Stimulated activated CD4-positive, alpha-beta T cell treated with anti-CD3 and anti-CD28 coated beads, Interleukin-12 subunit alpha, Interleukin-12 subunit beta, amount 100 ng/mL, for 4 hours (primary cell): ENCODE results near the gene RNF213.
A peak's percentile ranks its signal among the peaks of the same experiment; 100 is the strongest.

Experiments used
- DNase-seq: peaks from one replicate; pipeline ENCODE4 v3.0.0-alpha.2; 2020

Gene RNF213

DNA sequence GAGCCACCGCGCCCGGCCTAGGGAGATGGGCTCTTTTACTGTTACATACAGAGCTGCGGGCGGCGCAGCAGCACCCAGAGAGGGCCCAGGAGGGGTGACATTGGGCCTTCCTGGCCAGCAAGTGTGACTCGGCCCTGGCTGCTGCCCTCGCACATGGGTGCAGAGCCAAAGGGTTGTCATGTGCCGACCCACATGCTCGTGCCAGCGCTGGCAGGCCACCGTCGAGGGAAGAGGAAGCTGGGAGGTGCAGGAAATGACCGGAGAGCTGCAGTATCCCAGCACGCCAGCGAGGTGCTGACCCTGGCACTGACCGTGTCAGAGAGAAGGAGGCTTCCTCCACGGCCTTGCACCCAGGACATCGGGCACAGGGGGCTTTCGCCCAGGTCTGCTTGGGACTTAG lies 162.3 kb downstream of the RNF213 start:
- no peak for DNase-seq

DNA sequence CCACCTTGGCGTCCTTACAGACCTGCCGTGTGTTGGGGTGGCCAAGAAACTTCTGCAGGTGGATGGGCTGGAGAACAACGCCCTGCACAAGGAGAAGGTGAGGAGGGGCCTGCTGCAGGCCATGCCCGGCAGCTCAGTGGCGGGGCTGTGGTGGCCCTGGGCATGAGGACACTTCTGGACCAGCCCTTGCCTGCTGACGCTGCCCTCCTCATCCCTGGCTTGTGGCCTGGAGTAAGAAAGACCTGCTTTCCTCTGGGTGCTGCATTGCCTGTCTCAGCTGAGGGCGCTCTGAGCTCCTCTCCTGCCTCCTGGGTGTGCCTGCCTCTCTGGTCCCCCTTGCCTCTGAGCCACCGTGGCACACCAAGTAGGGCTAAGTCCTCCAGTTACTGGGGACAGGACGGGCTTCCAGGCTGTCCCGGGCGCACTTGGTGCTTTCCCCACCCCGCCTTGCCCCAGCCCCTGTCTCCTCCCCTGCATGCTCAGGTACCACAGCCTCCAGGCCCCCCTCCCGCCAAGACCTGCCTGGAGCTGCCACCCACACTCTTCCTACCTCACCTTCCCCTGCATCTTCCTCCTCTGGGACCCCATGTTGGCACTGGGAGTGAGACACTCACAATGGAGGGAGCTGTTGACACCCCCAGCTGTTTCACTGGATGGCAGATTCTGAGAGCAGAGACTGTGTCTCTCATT lies 163.0 kb downstream of the RNF213 start:
- DNase-seq = no peak

DNA sequence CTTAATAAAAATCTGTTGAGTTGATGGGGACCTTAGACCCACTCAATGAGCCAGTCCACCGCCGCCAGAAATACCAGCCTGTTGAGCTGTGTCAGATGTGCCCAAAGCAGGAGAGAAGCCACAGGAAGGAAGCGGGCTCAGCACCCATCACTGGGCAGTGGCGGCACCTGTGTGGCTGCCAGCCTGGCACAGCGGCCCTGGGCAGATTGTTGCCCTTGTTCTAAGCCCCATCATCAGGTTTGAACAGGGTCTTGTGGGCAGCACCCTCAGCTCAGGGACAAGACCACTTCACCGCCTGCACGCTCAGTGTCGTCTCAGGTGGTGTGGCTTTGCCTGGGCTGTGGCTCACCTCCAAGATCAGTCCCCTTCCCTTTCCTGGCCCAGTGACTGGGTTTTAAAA lies 163.6 kb downstream of the RNF213 start:
- DNase-seq = no peak

DNA sequence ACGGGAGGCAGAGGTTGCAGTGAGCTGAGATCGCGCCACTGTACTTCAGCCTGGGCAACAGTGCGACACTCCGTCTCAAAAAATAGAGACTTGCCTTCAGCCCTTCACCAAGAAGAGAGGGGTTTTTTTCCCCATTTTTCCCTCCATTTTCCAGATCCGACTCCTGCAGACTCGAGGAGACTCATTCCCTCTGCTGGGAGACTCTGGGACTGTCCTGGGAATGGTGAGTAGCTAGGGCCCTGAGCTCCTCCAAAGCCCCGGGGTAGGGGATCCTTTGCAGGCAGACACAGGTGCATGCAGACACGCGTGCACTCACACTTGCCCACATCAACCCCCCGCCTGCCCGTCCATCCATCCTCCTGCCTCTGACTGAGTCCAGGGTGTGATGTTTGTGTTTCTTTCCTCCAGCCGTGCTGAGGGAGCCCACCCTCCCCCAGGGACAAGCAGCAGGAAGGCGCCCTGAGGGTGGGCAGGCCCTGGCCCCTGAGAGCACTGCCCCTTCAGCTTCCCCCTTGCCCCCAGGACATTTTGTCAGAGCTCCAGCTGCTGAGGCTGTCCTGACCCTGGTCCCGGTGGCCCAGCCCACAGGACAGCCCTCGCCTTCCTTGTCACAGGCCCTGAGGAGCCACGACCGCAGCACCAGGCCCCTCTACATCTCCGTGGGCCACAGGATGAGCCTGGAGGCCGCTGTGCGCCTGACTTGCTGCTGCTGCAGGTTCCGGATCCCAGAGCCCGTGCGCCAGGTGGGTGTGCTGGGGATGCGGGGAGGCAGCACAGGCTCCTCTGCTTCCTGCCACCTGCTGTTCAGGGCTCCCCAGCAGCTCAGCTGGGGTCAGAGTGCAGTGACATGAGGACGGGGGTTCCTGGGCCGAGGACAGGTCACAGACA lies 164.5 kb downstream of the RNF213 start:
- no peak for DNase-seq

DNA sequence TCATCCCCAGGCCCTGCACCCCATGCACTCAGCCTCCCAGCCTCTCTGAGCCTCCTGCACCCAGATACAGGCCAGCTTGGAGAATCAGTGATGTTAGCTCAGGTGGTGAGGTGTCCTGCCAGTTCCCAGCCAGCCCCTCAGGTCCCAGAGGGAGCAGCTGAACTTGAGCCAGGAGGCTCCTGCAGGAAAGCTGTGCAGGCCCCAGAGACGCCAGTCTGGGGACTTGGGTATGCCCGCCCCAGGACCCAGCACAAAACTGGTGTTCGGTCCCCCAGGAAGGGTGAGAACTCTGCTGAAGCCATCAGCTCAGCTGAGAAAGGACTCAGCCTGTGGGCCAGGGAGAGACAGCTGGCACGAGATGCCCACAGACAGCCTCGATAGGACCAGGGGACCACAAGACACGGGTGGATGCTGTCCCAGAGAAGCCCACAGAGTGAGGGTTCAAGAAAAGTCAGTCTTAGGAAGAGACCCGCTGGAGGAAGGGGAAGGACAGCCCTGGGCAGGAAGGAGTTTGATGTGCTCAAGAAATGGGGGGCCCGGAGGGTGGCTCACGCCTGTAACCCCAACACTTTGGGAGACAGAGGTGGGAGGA lies 165.3 kb downstream of the RNF213 start:
- DNase-seq = no peak

DNA sequence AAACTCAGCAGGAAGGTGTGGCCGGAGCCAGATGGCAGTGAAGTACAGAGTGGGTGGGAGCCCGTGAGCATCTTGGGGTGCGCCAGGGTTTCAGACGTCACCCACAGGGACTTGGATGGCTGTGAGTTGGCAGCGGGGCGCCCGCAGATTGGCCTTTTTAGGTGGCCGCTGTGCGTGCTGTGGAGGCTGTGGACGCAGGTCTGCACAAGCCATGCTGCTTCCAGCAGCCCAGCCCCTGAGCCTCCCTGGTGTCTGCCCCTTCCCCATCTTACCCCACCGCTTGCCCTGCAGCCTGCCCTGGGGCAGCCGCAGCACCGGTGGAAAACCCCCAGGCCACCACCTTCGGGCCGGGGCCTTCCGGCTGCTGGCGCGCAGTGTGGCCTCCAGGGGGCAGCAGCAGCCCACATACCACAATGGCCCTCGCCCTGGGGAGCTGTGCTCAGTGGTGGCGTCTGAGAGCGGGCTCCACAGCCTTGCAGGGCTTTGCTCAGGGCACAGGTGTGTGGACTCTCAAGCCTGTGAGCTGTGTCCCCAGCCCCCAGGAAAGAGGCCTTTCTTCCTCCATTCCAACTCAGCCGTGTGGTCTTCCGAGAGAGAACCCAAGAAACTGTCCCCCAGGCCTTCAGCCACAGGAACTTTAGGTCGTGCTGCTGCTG lies 166.1 kb downstream of the RNF213 start:
- peak; percentile 86 for DNase-seq

DNA sequence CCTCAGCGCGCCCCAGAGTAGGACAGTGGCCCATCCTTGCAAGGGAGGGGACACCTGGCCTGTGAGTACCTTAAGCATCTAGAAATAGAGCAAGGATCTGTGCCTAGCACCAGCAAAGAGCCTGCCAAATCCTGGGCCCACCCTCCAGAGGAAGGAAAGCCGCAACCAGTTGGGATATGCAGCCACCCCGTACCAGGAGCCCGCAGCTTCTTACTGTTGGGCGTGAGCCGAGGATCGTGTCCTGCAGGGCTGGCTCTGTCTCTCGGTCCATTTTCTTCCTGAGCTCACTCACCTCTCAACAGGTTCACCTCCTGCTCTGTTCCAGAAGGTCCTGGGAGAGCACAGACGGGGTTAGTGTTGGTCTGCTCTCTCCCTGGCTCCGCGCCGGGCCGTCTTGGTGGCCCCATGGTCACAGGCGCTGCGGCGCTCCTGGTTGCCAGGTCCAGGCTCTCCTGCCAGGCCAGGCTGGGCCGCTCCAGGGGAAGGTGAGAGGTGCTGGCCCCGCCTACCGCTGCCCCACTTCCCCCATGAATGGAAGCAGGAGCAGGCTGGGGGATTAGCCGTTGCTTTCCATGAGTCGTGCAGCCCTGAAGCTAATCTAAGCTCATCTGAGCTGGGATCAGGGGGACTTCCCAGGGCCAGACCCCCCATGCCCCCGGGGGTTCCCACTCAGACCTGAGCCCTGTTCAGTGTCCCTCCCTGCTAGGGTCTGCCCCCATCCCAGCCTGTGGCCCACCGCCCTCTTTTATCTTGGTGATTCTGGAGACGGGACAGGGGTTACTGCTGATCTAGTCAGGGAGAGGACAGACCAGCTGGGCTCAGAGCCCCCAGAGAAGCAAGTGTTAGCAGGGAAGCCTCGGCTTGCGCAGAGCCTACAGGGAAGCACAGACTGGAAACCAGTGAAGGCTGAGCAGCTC lies 167.0 kb downstream of the RNF213 start:
- no peak for DNase-seq

DNA sequence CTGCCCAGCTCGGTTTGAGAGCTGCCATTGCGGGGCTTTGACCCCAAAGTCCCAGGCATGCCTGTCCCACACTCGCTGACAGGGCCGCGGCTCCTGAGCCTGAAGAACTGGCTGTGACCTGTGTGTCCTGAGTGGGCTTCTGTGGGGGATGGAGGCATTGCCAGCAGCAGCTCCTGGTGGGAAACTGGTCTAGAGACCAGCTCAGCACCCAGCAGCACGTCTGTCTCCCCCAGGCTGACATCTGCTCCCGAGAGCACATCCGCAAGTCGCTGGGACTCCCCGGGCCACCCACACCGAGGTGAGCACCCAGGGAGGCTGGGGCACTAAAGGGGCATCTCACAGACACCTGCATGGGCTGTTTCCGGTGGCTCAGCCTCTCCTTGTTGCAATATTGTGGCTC lies 167.7 kb downstream of the RNF213 start:
- no peak for DNase-seq

DNA sequence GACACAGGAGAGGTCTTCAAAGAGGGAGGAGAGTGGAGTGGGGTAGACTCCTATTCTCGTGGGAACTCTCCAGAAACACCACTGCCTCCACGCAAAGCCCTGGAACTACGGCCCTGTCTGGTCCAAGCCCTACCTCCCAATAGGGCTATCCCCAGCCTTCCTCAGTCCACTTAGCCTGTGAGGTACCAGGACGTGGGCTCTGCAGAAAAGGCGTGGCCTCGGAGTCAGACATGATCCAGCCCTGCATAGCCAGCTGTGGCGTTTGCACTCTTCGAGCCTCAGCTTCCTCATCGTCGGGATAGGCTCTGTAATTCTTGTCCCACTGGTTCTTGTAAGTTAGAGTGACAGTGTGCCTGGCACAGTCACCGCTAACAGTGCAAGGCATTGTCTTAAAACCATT lies 168.1 kb downstream of the RNF213 start:
- no peak for DNase-seq

DNA sequence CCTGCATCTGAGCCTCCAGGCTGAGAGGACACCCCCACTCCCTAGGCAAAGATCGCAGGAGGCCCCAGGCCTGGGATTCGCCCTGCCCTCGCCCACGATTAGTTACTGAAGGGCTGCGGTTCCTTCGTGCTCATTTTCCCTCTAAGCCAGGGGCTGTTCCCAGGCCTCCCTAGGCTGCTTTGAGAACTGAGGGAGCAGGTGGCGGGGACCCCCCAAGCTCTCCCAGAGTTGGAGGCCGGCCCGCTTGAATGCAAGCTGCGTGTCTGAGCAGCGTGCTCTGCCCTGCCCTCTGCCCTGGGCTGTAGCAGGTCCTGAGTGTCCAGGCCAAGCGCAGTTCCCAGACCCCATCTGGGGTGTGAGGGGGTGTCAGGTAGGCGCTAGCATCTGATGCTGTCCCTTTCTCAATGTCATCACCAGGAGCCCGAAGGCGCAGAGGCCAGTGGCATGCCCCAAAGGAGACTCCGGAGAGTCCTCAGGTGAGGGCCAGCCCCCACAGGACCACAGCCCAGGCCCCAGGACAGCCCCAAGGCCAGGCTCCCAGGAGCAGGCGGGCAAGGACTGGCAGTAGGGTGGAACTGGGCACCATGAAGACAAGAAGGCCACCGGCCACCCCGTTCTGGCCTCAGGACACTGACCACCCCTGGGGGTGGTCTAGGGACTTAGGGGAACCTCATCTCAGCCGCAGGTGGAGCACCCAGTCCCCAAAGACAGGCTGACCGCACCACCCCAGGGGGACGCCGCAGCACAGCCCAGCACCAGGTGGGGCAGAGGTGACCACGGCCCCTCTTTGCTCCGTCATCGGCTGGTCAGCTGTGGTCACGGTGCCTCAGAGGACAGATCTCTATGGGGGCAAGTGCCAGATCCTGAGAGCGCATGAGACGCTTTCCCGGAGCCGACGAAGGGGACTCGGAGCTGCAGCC lies 169.0 kb downstream of the RNF213 start:
- DNase-seq = no peak

DNA sequence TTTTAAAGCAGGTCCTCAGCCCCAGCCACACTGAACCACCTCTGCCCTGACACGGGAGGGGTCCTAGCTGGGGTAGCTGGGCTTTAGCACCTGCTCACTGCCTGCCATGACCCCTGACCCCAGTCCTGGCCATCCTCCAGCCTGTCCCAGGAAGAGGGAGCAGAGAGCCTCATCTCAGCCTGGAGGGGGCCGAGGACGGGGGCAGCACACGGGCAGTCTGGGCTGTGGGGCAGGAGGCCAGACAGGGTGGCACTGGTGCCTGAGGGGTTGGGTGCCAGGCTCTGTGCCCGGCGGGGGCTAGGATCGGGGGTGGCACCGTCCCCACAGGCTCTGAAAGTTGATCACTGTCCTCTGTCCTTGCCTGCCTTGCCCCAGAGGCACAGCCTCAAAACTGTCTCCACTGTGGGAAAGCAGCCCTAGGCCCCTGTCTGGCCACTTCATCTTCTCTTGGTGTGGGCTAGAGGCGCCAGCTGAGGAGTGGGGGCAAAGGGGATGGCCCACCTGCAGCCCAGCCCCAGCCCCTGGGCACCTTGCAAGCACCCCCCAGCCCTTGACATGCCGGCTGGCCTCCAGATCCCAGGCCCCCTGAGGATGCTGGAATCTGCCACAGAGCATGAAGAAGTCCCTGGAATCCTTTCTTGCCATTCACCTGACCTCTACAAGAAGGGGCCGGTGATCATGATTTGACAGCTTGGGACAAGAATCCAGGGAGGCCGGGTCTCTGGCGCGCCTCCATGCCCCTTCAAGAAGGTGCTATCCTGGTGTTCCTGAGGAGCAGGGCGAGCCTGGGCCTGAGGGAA lies 170.0 kb downstream of the RNF213 start:
- no peak for DNase-seq

DNA sequence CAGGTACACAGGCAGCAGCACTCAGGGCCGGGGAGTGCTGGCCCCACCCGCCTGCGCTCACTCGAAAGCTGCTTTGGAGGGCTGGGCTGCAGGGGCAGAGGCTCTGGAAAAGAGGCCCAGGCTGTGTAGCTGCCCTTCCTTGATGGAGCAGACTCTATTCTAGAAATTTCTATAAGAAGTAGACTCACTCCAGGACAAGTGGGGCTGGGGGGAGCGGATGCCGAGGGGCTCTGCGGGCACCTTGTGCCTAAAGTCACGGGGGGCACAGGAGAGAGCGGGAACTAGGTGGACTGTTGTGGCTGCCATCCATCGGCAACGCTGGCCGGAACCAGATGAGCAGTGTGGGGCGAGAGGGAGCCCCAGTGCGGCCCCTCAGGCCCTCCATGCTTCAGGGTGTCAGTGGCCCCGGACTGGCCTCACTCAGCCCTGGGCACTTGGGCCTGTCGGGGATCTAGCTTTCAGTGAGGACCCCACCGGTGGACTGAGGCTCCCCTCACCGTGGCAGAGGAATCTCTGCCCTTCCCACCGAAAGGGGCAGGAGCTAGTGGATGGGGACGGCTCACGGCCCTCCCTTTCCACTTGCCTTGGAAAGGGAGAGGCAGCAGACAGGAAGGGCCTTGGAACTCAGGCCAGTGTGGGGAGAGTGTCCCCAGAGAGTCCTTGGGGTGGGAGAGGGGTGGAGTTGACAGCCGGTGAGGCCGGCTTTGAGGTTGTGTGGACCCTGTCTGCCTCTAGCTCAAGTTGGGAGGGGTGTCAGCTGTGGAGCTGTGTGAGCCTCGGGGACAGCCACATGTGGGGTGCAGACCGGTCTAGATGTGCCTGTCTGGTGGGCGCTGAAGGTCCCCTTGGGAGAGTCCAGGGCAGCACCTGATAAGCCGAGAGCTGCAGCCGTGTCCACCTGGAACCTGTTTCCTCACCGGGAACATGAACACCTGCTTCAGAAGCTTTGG lies 170.9 kb downstream of the RNF213 start:
- DNase-seq = no peak

DNA sequence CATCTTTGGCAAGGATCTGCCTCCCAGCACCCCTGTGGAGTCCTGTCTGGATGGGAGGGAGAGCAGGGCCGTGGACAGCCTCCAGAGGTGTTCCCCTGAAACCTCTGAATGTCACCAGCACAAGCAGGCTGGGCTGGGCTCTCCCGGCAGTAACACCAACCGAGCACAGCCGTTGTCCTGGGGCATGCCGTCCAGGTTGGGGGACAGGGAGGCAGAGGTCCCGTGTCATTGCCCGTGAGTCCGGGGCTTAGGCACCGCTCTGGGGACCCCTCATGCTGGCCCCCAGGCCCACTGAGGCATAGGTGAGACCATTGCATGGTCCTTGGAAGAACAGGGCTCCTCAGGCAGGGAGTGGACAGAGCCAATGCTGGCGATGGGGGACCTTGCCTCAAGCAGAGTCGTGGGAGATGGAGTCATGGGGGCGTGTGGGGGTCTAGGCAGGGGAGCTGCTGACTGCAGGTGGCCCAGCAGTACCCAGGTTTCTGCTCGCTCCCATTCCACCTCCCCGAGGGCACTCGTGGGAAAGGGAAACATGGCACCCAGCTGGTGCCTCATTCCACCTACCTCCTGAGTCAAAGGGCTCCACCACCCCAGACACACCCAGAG lies 171.8 kb downstream of the RNF213 start:
- no peak for DNase-seq

DNA sequence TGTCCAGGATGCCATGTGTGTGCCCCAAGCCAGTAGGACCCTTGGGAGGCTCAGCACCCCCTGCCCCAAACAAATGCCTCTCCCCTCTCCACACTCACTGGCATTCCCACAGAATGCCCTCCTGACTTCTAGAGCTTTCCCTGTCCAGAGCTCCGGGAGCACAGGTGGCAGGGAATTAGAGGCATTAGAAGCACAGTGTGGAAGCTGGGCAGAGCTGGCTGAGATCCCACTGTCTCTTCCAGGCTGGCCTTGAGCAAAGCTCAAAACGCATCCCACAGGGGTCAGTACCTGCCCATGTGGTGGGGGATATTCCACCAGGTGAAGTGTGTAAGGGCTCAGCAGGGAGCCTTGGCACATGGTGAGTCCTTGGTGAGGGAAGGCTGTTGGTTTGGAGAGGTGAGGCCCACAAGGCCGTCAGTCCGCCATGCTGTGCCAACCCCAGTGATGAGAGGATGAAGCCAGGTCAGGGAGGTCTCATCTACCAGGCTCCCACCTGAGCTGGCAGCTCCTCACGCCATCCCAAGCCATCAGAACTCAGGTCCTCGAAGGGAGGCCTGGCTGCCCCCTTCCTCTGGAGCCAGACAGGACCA lies 172.4 kb downstream of the RNF213 start:
- DNase-seq = no peak

DNA sequence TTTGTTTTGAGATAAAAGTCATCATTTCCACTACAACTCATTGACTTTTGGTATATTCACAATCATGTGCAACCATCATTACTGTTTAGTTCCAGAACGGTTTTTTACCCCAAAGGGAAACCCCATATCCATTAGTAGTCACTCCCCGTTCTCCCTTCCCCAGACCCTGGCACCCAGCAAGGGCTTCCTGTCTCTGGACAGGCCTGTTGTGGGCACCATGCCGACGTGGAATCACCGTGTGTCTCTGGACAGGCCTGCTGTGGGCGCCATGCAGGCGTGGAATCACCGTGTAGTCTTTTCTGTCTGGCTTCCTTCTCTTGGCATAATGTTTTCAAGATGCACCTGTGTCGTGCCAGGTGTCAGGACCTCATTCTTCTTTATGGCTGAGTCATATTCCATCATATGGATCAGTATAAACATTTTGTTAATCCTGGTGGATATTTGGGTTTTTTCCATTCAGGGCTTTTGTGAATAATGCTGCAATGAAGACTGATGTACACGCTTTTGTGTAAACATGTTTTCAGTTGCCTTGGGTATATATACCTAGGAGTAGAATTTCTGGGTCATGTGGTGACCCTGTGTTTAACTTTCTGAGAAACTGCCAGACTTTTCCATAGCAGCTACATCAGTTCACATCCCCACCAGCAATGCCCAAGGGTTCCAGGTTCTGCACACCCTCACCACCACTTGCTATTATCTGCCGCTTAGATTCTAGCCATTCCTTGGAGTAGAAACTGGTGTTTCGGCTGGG lies 173.4 kb downstream of the RNF213 start:
- no peak for DNase-seq

DNA sequence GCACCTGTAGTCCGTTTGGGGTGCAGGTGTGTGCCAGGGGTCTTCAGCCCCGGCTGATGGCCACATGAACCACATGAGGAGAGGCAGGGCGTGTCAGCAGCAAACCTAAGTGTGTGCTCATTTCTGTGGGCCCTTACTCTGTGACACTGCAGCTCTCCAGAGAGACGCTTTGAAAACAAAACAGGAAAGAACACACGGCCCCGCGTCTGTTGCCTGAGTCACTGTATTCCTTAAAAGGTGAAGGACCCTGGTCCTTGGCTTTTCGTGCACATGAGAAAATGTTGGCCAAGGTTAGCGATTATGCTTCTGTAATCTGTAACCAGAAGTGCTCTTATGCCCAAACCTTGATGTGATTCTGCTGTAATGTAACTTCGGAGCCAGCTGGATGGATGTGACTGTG lies 176.9 kb downstream of the RNF213 start:
- no peak for DNase-seq

DNA sequence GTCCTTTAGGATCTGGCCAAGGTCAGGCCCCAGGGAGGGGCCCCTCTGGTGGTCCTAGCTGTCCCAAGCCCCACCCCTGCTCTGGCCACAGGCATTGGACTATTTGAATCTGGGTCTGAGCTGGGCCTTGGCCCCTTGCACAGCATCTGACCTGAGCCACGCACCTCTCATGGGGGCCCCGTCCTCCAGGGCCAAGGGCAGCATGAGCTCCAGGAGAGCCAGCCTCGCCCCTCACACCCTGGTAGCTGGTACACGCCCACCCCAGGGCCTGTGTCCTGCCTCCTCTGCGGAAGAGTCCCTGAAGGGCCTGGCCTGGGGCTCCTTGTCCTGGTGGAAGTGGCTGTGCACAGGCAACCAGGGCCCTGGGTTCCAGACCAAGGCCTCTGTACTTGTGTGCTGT lies 178.2 kb downstream of the RNF213 start:
- no peak for DNase-seq

DNA sequence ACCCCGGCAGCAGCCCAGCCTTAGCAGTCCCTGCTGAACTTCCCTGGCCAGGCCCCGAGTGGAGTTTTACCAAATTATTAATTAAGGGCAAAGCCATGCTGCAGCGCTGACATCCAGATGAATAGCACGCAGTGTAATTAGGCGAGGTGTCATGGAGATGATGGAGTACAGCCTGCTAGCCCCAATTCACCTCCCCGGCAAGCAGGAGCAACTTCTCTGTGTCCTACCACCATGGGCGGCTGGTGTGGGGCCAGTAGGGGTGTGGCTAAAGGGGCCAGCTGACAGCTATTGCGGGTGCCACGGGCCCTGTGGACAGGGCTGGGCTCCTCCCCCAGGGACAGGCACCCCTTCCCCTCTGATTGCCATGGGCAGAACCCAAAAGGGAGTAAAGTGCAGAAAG lies 178.8 kb downstream of the RNF213 start:
- DNase-seq = no peak
